GM06990 (cell line): ENCODE measurements around the gene PI4K2B.
"Not testable (repeated sequence)": the region's sequence is repeated elsewhere in the genome, so short reads cannot be mapped to it uniquely, and the experiment has no call there.

Experiments used
- DNase-seq: peaks from one replicate; pipeline ENCODE4 v3.0.0-alpha.2; 2011; ENCODE audit not compliant: insufficient read length; ENCODE audit errors: extremely low read depth
- H3K27me3 ChIP-seq: replicated peaks from 2 replicates; pipeline ENCODE4 v1.6.0; 2011; ENCODE audit warnings: low read length; ENCODE audit not compliant: control insufficient read depth, insufficient read depth
- H3K36me3 ChIP-seq: 2 replicates; pipeline ENCODE4 v1.5.1; 2011; ENCODE audit warnings: low read length; ENCODE audit not compliant: control insufficient read depth, insufficient read depth
- H3K4me3 ChIP-seq: replicated peaks from 2 replicates; pipeline ENCODE4 v1.5.1; 2011; ENCODE audit warnings: low read depth, mild to moderate bottlenecking, control low read depth, low read length
- CTCF ChIP-seq: IDR thresholded peaks from 2 replicates; pipeline ENCODE4 v1.5.1; 2011; ENCODE audit warnings: low read length, control low read depth, mild to moderate bottlenecking, inconsistent platforms; ENCODE audit not compliant: insufficient read depth, poor library complexity, severe bottlenecking

PI4K2B gene

GRCh38 chr4:25211721-25212120 lies 22.1 kb upstream of the PI4K2B start:
- H3K27me3 ChIP-seq = no peaks in the 10 kb centered on the region
- TF ChIP-seq CTCF = no peak
- no peak overlapping the region for H3K4me3 ChIP-seq
- DNase-seq = no peak
- H3K36me3 ChIP-seq = no peaks in the 10 kb centered on the region

- Histone ChIP-seq H3K4me3 (no peak overlapping the region), H3K27me3 (no peaks in the 10 kb centered on the region), H3K36me3 (no peaks in the 10 kb centered on the region)
- no peak for DNase-seq
- TF ChIP-seq CTCF = no peak
These were observed 21.0 kb upstream of the PI4K2B start for GRCh38 chr4:25212822-25213221.

GRCh38 chr4:25213347-25213979 lies 20.4 kb upstream of the PI4K2B start:
- no peak for TF ChIP-seq CTCF
- Histone ChIP-seq H3K27me3 (no peaks in the 10 kb centered on the region), H3K36me3 (no peaks in the 10 kb centered on the region), H3K4me3 (no peak overlapping the region)
- DNase-seq = no peak

- H3K36me3 ChIP-seq, DNase-seq, H3K4me3 ChIP-seq, H3K27me3 ChIP-seq: not testable (repeated sequence)
These were observed 19.1 kb upstream of the PI4K2B start for GRCh38 chr4:25214750-25215149.

- no peaks in the 10 kb centered on the region for H3K36me3 ChIP-seq
- no peak for TF ChIP-seq CTCF
- no peak for DNase-seq
- no peaks in the 10 kb centered on the region for H3K27me3 ChIP-seq
- H3K4me3 ChIP-seq = no peak overlapping the region
These were observed 18.3 kb upstream of the PI4K2B start for GRCh38 chr4:25215511-25215910.

- Histone ChIP-seq H3K27me3 (no peaks in the 10 kb centered on the region), H3K4me3 (no peak overlapping the region)
- no peak for TF ChIP-seq CTCF
These were observed 12.5 kb upstream of the PI4K2B start for GRCh38 chr4:25221377-25221776.

More at GRCh38 chr4:25221377-25221776, 12.5 kb upstream of the PI4K2B start:
- H3K36me3 ChIP-seq = no peaks in the 10 kb centered on the region
- no peak for DNase-seq
